ENCODE results near the gene ARG2. TPM values are rescaled to one million over a fixed set of nuclear protein-coding genes. Genes with fewer than 3 reads are reported as not detected.
A peak's percentile ranks its signal among the peaks of the same experiment; 100 is the strongest.

The ARG2 gene
- total RNA-seq (1 to 10 TPM; 3.7 to 3.9 TPM), total RNA-seq (0.12 to 71.7 (median 3.6) reads per million in 172 experiments)
- 1.0 TPM for polyA plus RNA-seq (2013, experiment 1 of 2)
- 1.3 TPM for polyA plus RNA-seq (2013, experiment 2 of 2)

- no peaks in the 10 kb centered on the region for H3K36me3 ChIP-seq (ENCODE audit: insufficient read depth, low read length)
- peak within 1 kb of the TSS; percentile 94 for H3K4me3 Mint-ChIP-seq
- peak within 1 kb of the TSS; percentile 88 for H3K4me3 ChIP-seq (ENCODE audit: low read length)
- H3K4me1 ChIP-seq (ENCODE audit: insufficient read depth, low read length), result peaks cover 21% of the 10 kb centered on the region
- POLR2A ChIA-PET, result interaction anchor here (0.6 to 3.7 kb wide), 10 partner anchors 19 to 260 kb away, joined by 3 to 29 read pairs (median 4); partner anchors contain the start of genes ATP6V1D, EIF2S1, PIGH and RDH11
- H3K27me3 ChIP-seq (ENCODE audit: control insufficient read depth in 1 of 2, insufficient read depth in 2 of 2, low read length in 2 of 2), result peaks cover 0 to 4% of the 10 kb centered on the region in 2 experiments
- CTCF ChIA-PET, result interaction anchor here (0.6 to 2.2 kb wide), 11 partner anchors 13 to 84 kb away, joined by 3 to 18 read pairs (median 6); partner anchors contain the start of genes PIGH, RDH11 and RDH12
- no peaks in the 10 kb centered on the region for H3K27me3 Mint-ChIP-seq
- intact Hi-C loops (cut with DNase I, micrococcal nuclease), result loop anchor here (1.0 to 5.0 kb wide), 5 partner anchors 18 to 198 kb away; partner anchors contain the start of genes RAD51B (in 1 of the 2), RDH11 (in 1 of the 2) and ZFYVE26 (in 1 of the 2)
- TF ChIP-seq CTCF (IDR thresholded peaks at IDR 0.05), result no peak
- DNase-seq, result peak; percentile 92 to 99 (median 97)
- H3K27ac Mint-ChIP-seq, result peak within 1 kb of the TSS; percentile 83
- peaks cover 44% of the 10 kb centered on the region for H3K4me1 Mint-ChIP-seq (ENCODE audit: low read depth)
- H3K9me3 ChIP-seq (ENCODE audit: control insufficient read depth in 1 of 2, insufficient read depth in 1 of 2, low read length in 2 of 2), result no peaks in the 10 kb centered on the region
- H3K27ac ChIP-seq (ENCODE audit: low read depth in 1 of 2, low read length in 2 of 2), result peak within 1 kb of the TSS; percentile 83 to 86
- no peaks in the 10 kb centered on the region for H3K9me3 Mint-ChIP-seq
- peaks cover 7% of the 10 kb centered on the region for H3K36me3 Mint-ChIP-seq (ENCODE audit: low read depth)
- peak; percentile 90 for ATAC-seq (ENCODE audit: poor library complexity)
These were observed at the start of gene ARG2 for GRCh38 chr14:67619446-67620216. Gene ARG2, plus strand, starts transcription at chr14:67619920. Its CDS starts 58 bp downstream, at chr14:67619978.

- POLR2A ChIA-PET, result interaction anchor here (0.8 to 2.5 kb wide), 2 partner anchors 16 to 143 kb away, joined by 3 to 16 read pairs; no protein-coding TSS in a partner anchor
- intact Hi-C loops (cut with DNase I, micrococcal nuclease), result loop anchor here (5.0 to 10.0 kb wide), 3 partner anchors 43 to 1216 kb away; no protein-coding TSS in a partner anchor
These were observed 49.3 kb upstream of the ARG2 start for GRCh38 chr14:67570453-67570852.

More at GRCh38 chr14:67570453-67570852, 49.3 kb upstream of the ARG2 start:
- Histone ChIP-seq H3K4me3 (ENCODE audit: low read length) (no peak overlapping the region), H3K4me1 (ENCODE audit: insufficient read depth, low read length) (peaks cover 3% of the 10 kb centered on the region), H3K27me3 (ENCODE audit: control insufficient read depth in 1 of 2, insufficient read depth in 2 of 2, low read length in 2 of 2) (no peaks in the 10 kb centered on the region), H3K27ac (ENCODE audit: low read depth in 1 of 2, low read length in 2 of 2) (no peak overlapping the region), H3K9me3 (ENCODE audit: control insufficient read depth in 1 of 2, insufficient read depth in 1 of 2, low read length in 2 of 2) (peaks cover 0 to 3% of the 10 kb centered on the region in 2 experiments), H3K36me3 (ENCODE audit: insufficient read depth, low read length) (no peaks in the 10 kb centered on the region)
- Mint-ChIP-seq H3K4me3 (no peak overlapping the region), H3K27me3 (no peaks in the 10 kb centered on the region), H3K4me1 (ENCODE audit: low read depth) (no peaks in the 10 kb centered on the region), H3K9me3 (no peaks in the 10 kb centered on the region), H3K36me3 (ENCODE audit: low read depth) (no peaks in the 10 kb centered on the region), H3K27ac (no peak overlapping the region)
- CTCF ChIA-PET, result interaction anchor here (1.4 to 2.8 kb wide), 5 partner anchors 10 to 144 kb away, joined by 4 to 51 read pairs (median 7); no protein-coding TSS in a partner anchor
- no peak for DNase-seq
- ATAC-seq (ENCODE audit: poor library complexity), result no peak
- no peak for TF ChIP-seq CTCF (IDR thresholded peaks at IDR 0.05)

Data from CD4-positive, alpha-beta T cell (primary cell).